ENCODE results near the gene ATP5PD.
"Not testable (repeated sequence)": the region's sequence is repeated elsewhere in the genome, so short reads cannot be mapped to it uniquely, and the experiment has no call there.

ATP5PD gene

GRCh38 chr17:75075597-75076336, 29.0 kb upstream of the ATP5PD start:
- Histone ChIP-seq H3K36me3 (ENCODE audit: control insufficient read depth, insufficient read depth, low read length) (no peaks in the 10 kb centered on the region), H3K9me3 (ENCODE audit: control insufficient read depth, low read length) (no peaks in the 10 kb centered on the region), H3K27ac (ENCODE audit: low read depth, low read length, severe bottlenecking) (no peak overlapping the region), H3K4me3 (ENCODE audit: extremely low read depth, insufficient read depth, low read length, poor library complexity, severe bottlenecking) (no peak overlapping the region), H3K4me1 (ENCODE audit: control insufficient read depth, insufficient read depth, low read length, poor library complexity, severe bottlenecking) (peaks cover 21% of the 10 kb centered on the region)
- WGBS, 2 experiments (ENCODE audit: insufficient coverage in 2 of 2), result 89 to 93% methylated on average over 3 of the region's 4 CpGs

DNA sequence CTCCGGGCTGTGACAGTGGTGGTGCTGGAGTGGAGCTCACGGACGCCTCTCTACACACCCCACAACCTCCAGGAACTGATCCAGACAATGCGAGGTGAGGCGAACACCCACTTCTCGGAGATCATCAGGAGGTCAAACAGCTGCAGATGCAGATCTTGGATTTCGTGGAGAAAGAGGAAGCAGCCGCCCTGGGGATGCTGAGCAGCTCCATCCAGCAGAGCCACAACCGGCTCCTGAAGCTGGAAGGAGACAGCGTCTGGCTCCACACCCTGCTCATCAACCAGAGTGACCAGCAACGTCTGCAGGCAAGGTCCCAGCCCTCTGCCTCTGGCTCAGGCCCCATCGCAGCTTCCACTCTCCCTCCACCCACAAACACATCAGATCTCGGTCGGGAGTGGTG, 27.8 kb upstream of the ATP5PD start:
- no peak overlapping the region for H3K27ac ChIP-seq (ENCODE audit: low read depth, low read length, severe bottlenecking)
- peaks cover 19% of the 10 kb centered on the region for H3K4me1 ChIP-seq (ENCODE audit: control insufficient read depth, insufficient read depth, low read length, poor library complexity, severe bottlenecking)
- H3K36me3 ChIP-seq (ENCODE audit: control insufficient read depth, insufficient read depth, low read length), result no peaks in the 10 kb centered on the region
- 92 to 96% methylated on average over 11 of the region's 14 CpGs for WGBS, 2 experiments (ENCODE audit: insufficient coverage in 2 of 2)
- H3K4me3 ChIP-seq (ENCODE audit: extremely low read depth, insufficient read depth, low read length, poor library complexity, severe bottlenecking), result no peak overlapping the region
- H3K9me3 ChIP-seq (ENCODE audit: control insufficient read depth, low read length), result no peaks in the 10 kb centered on the region

- Histone ChIP-seq H3K4me3 (ENCODE audit: extremely low read depth, insufficient read depth, low read length, poor library complexity, severe bottlenecking) (no peak overlapping the region), H3K27ac (ENCODE audit: low read depth, low read length, severe bottlenecking) (no peak overlapping the region), H3K4me1 (ENCODE audit: control insufficient read depth, insufficient read depth, low read length, poor library complexity, severe bottlenecking) (peaks cover 10% of the 10 kb centered on the region), H3K36me3 (ENCODE audit: control insufficient read depth, insufficient read depth, low read length) (no peaks in the 10 kb centered on the region), H3K9me3 (ENCODE audit: control insufficient read depth, low read length) (no peaks in the 10 kb centered on the region)
- 90 to 94% methylated on average over 5 of the region's 5 CpGs for WGBS, 2 experiments (ENCODE audit: insufficient coverage in 2 of 2)
Observed at GRCh38 chr17:75073618-75074047, 26.9 kb upstream of the ATP5PD start.

- not testable (repeated sequence) for H3K4me3 ChIP-seq (ENCODE audit: extremely low read depth, insufficient read depth, low read length, poor library complexity, severe bottlenecking); H3K4me1 ChIP-seq (ENCODE audit: control insufficient read depth, insufficient read depth, low read length, poor library complexity, severe bottlenecking); H3K9me3 ChIP-seq (ENCODE audit: control insufficient read depth, low read length); H3K27ac ChIP-seq (ENCODE audit: low read depth, low read length, severe bottlenecking); H3K36me3 ChIP-seq (ENCODE audit: control insufficient read depth, insufficient read depth, low read length)
- 97 to 100% methylated on average over 3 of the region's 5 CpGs for WGBS, 2 experiments (ENCODE audit: insufficient coverage in 2 of 2)
Observed at GRCh38 chr17:75072909-75073308, 26.1 kb upstream of the ATP5PD start.

- H3K36me3 ChIP-seq (ENCODE audit: control insufficient read depth, insufficient read depth, low read length); H3K27ac ChIP-seq (ENCODE audit: low read depth, low read length, severe bottlenecking); H3K4me3 ChIP-seq (ENCODE audit: extremely low read depth, insufficient read depth, low read length, poor library complexity, severe bottlenecking); H3K9me3 ChIP-seq (ENCODE audit: control insufficient read depth, low read length); H3K4me1 ChIP-seq (ENCODE audit: control insufficient read depth, insufficient read depth, low read length, poor library complexity, severe bottlenecking): not testable (repeated sequence)
- 96% methylated on average over 6 to 7 of the region's 8 CpGs for WGBS, 2 experiments (ENCODE audit: insufficient coverage in 2 of 2)
Observed at GRCh38 chr17:75071478-75072271, 24.9 kb upstream of the ATP5PD start.

- H3K4me3 ChIP-seq (ENCODE audit: extremely low read depth, insufficient read depth, low read length, poor library complexity, severe bottlenecking), result no peak overlapping the region
- H3K9me3 ChIP-seq (ENCODE audit: control insufficient read depth, low read length), result no peaks in the 10 kb centered on the region
- no peak overlapping the region for H3K27ac ChIP-seq (ENCODE audit: low read depth, low read length, severe bottlenecking)
- H3K4me1 ChIP-seq (ENCODE audit: control insufficient read depth, insufficient read depth, low read length, poor library complexity, severe bottlenecking), result peaks cover 6% of the 10 kb centered on the region
- H3K36me3 ChIP-seq (ENCODE audit: control insufficient read depth, insufficient read depth, low read length), result peaks cover 8% of the 10 kb centered on the region
- 94 to 96% methylated on average over 2 of the region's 2 CpGs for WGBS, 2 experiments (ENCODE audit: insufficient coverage in 2 of 2)
Observed at GRCh38 chr17:75069783-75070182, 23.0 kb upstream of the ATP5PD start.

- Histone ChIP-seq H3K9me3 (ENCODE audit: control insufficient read depth, low read length) (no peaks in the 10 kb centered on the region), H3K4me1 (ENCODE audit: control insufficient read depth, insufficient read depth, low read length, poor library complexity, severe bottlenecking) (peaks cover 6% of the 10 kb centered on the region), H3K36me3 (ENCODE audit: control insufficient read depth, insufficient read depth, low read length) (peaks cover 18% of the 10 kb centered on the region), H3K4me3 (ENCODE audit: extremely low read depth, insufficient read depth, low read length, poor library complexity, severe bottlenecking) (no peak overlapping the region), H3K27ac (ENCODE audit: low read depth, low read length, severe bottlenecking) (no peak overlapping the region)
- 81 to 88% methylated on average over 3 of the region's 8 CpGs for WGBS, 2 experiments (ENCODE audit: insufficient coverage in 2 of 2)
Observed at GRCh38 chr17:75068750-75069149, 22.0 kb upstream of the ATP5PD start.

DNA sequence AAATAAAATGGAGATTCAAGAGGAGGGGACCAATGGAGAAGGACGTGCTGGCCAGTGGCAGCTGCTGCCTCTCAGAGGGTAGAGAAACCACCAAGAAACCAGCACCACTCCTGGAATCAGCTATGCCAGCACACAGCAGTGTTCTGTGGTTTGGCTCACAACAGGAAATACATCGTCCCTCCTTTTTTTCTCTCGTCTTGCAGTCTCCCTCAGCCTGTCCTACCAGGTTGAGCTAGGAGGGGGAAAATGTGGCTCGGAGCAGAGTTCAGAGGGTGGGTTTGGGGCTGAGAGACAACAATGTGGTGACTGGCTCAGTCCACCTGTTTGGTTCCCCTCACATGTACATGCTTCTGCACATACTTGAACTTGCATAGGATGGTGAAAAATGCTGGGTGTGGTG, 21.1 kb upstream of the ATP5PD start:
- Histone ChIP-seq H3K27ac (ENCODE audit: low read depth, low read length, severe bottlenecking) (no peak overlapping the region), H3K9me3 (ENCODE audit: control insufficient read depth, low read length) (no peaks in the 10 kb centered on the region), H3K4me3 (ENCODE audit: extremely low read depth, insufficient read depth, low read length, poor library complexity, severe bottlenecking) (no peak overlapping the region), H3K36me3 (ENCODE audit: control insufficient read depth, insufficient read depth, low read length) (peaks cover 27% of the 10 kb centered on the region), H3K4me1 (ENCODE audit: control insufficient read depth, insufficient read depth, low read length, poor library complexity, severe bottlenecking) (peaks cover 6% of the 10 kb centered on the region)
- WGBS, 2 experiments (ENCODE audit: insufficient coverage in 2 of 2), result 86 to 100% methylated on average over 1 of the region's 4 CpGs

- no peak overlapping the region for H3K27ac ChIP-seq (ENCODE audit: low read depth, low read length, severe bottlenecking)
- WGBS, 2 experiments (ENCODE audit: insufficient coverage in 2 of 2), result 98 to 100% methylated on average over 5 of the region's 6 CpGs
- H3K36me3 ChIP-seq (ENCODE audit: control insufficient read depth, insufficient read depth, low read length), result peaks cover 48% of the 10 kb centered on the region
- no peaks in the 10 kb centered on the region for H3K9me3 ChIP-seq (ENCODE audit: control insufficient read depth, low read length)
- H3K4me1 ChIP-seq (ENCODE audit: control insufficient read depth, insufficient read depth, low read length, poor library complexity, severe bottlenecking), result peaks cover 6% of the 10 kb centered on the region
- H3K4me3 ChIP-seq (ENCODE audit: extremely low read depth, insufficient read depth, low read length, poor library complexity, severe bottlenecking), result no peak overlapping the region
Observed at GRCh38 chr17:75065562-75066151, 18.9 kb upstream of the ATP5PD start.

- 94% methylated on average over 18 of the region's 18 CpGs for WGBS, 2 experiments (ENCODE audit: insufficient coverage in 2 of 2)
- Histone ChIP-seq H3K27ac (ENCODE audit: low read depth, low read length, severe bottlenecking) (no peak overlapping the region), H3K4me3 (ENCODE audit: extremely low read depth, insufficient read depth, low read length, poor library complexity, severe bottlenecking) (no peak overlapping the region), H3K9me3 (ENCODE audit: control insufficient read depth, low read length) (no peaks in the 10 kb centered on the region), H3K36me3 (ENCODE audit: control insufficient read depth, insufficient read depth, low read length) (peaks cover 53% of the 10 kb centered on the region), H3K4me1 (ENCODE audit: control insufficient read depth, insufficient read depth, low read length, poor library complexity, severe bottlenecking) (peaks cover 6% of the 10 kb centered on the region)
Observed at GRCh38 chr17:75064867-75065561, 18.2 kb upstream of the ATP5PD start.

Data from mesodermal cell (in vitro differentiated cells).